Keratinocyte (primary cell): ENCODE measurements around the gene SNX12.

ENCODE experiments used
- CTCF ChIP-seq, 3 experiments: IDR thresholded peaks in 1 of 3; conservative IDR thresholded peaks in 1 of 3; optimal IDR thresholded peaks in 1 of 3; 2 replicates in 2 of 3; 3 replicates in 1 of 3; pipeline versions ENCODE3 to v1.5.1; 2011; ENCODE audit warnings: low read length in 3 of 3, mild to moderate bottlenecking in 3 of 3, moderate library complexity in 2 of 3, control low read depth in 1 of 3, inconsistent platforms in 1 of 3; ENCODE audit not compliant: insufficient read depth in 2 of 3; ENCODE audit errors: extremely low read depth in 1 of 3
- EZH2 ChIP-seq: IDR thresholded peaks from one replicate; pipeline ENCODE4 v1.6.1; 2012; ENCODE audit warnings: inconsistent platforms, mild to moderate bottlenecking, low read length, moderate library complexity

GRCh38 chrX:71067712-71068043, 456 bp downstream of the SNX12 start:
- TF ChIP-seq CTCF (optimal IDR thresholded peaks at IDR 0.05 in 1 of 3, IDR thresholded peaks at IDR 0.05 in 1 of 3, conservative IDR thresholded peaks at IDR 0.05 in 1 of 3; ENCODE audit: extremely low read depth in 1 of 3, insufficient read depth in 2 of 3, low read length in 3 of 3): no peak
- no peak for TF ChIP-seq EZH2
